GM18861 (cell line): ENCODE results near the gene RESP18.
A peak's percentile ranks its signal among the peaks of the same experiment; 100 is the strongest.
"Not testable (repeated sequence)": the region's sequence is repeated elsewhere in the genome, so short reads cannot be mapped to it uniquely, and the experiment has no call there.

Experiments used
- ATAC-seq: cut with Tn5 transposase; IDR thresholded peaks from one replicate; pipeline ENCODE4 v1.9.1; 2021; ENCODE audit not compliant: unreplicated experiment

The RESP18 gene

DNA sequence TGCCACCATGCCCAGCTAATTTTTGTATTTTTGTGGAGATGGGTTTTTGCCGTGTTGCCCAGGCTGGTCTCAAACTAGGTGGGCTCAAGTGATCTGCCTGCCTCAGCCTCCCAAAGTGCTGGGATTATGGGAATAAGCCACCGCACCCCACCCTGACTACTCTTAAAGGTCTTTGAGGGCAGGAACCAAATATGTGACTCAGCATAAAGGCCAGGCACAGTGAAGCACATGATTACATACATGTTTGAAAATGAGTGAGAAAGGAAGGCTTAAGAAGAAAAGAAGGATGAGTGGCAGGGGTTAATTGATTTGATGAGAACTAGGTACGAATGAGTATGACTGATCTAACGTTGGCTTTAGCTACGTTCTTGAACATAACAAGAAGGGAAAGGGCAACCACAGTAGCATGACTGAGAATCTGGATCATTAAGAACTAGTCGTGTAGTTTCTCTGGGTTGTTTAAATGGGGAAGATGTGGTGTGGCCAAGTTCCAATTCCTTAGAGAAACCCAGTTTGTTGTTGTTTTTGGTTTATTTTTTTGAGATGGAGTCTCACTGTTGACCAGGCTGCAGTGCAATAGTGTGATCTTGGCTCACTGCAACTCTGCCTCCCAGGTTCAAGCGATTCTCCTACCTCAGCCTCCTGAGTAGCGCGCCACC is 6.8 kb downstream of the RESP18 start:
- no peak for ATAC-seq

DNA sequence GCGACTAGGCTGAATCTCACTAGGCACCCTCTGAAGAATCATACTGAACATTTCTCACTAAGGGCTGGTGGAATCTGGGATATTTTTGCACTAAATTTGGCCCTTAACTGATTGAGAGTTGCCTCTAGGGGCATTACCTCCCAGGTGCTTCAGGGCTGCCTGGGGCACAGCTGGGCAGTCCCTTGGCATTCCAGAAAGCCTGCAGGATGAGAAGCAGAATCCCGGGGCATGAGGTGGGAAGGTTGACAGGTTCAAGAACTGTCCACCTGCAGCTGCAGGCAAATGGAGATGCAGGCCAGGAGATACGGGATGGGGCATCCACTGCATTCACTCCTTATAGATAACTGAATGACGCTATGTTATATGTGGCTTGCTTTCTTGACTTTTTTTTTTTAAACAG is 7.4 kb downstream of the RESP18 start:
- ATAC-seq = no peak

DNA sequence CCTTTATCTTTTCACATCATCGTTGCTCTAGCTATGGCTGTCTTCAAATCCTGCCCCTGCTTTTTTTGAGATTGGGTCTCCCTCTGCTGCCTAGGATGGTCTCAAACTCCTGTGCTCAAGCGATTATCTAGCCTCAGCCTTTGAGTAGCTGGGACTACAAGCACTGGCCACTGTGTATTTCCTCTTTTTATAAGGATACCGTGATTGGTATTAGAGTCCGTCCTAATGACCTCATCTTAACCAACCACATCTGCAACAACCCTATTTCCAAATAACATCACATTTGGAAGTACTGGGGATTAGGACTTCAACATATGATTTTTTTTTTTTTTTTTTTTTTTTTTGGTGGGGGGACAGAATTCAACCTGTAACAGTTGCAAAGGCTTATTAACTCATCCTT is 9.1 kb downstream of the RESP18 start:
- no peak for ATAC-seq

DNA sequence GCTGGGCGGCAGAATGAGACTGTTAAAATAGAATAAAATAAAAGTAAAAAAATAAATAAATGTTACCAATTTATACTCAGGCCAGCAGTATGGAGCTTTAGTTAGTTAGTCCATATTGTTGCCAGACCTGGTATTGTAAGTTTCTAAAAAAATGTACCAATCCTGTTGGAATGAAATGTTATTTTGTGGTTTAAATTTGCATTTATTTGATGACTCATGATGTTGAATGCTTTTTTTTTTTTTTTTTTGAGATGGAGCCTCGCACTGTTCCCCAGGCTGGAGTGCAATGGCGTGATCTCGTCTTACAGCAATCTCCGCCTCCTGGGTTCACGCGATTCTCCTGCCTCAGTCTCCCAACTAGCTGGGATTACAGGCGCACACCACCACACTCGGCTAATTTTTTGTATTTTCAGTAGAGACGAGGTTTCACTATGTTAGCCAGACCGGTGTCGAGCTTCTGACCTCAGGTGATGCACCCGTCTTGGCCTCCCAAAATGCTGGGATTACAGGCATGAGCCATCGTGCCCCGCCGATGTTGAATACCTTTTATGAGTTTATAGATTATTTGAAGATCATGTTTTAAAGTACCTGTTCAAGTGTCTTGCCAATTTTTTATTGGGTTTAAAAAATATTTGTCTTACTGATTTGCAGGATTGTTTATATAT is 17.6 kb downstream of the RESP18 start:
- ATAC-seq = no peak

DNA sequence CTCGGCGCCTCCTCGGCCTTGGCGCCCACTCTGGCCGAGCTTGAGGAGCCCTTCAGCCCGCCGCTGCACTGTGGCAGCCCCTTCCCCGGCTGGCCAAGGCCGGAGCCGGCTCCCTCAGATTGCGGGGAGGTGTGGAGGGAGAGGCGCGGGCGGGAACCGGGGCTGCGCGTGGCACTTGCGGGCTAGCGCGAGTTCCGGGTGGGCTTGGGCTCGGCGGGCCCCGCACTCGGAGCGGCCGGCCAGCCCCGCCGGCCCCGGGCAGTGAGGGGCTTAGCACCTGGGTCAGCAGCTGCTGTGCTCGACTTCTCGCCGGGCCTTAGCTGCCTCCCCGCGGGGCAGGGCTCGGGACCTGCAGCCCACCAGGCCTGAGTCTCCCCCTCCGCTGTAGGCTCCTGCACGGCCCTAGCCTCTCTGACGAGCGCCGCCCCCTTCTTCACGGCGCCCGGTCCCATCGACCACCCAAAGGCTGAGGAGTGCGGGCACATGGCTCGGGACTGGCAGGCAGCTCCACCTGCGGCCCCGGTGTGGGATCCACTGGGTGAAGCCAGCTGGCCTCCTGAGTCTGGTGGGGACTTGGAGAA is 19.8 kb downstream of the RESP18 start:
- ATAC-seq = not testable (repeated sequence)

DNA sequence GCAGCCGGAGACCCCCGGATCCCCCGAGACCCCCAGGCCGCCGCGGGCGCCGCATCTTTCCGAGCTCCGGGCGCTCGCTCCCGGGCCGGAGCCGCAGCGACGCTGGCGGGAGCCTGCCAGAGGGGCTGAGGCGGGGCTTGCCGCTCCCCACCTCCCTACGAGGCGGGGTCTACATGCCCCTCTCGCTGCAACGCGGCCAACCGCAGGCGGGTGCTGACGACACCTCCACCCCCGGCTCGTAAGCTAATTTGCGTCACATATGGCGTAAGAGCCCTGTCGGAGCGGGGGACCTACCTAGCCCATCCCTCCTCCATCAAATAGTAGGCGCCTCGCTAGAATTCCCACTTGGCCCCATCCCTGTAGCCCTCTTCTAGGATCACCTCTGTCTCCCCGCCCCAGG is 23.3 kb downstream of the RESP18 start, which contains the start of gene PTPRN:
Gene PTPRN (minus strand): TSS at position 124 of the 400 bp plus-strand sequence. CDS start 69 bp downstream, at position 55.
- no peak for ATAC-seq

DNA sequence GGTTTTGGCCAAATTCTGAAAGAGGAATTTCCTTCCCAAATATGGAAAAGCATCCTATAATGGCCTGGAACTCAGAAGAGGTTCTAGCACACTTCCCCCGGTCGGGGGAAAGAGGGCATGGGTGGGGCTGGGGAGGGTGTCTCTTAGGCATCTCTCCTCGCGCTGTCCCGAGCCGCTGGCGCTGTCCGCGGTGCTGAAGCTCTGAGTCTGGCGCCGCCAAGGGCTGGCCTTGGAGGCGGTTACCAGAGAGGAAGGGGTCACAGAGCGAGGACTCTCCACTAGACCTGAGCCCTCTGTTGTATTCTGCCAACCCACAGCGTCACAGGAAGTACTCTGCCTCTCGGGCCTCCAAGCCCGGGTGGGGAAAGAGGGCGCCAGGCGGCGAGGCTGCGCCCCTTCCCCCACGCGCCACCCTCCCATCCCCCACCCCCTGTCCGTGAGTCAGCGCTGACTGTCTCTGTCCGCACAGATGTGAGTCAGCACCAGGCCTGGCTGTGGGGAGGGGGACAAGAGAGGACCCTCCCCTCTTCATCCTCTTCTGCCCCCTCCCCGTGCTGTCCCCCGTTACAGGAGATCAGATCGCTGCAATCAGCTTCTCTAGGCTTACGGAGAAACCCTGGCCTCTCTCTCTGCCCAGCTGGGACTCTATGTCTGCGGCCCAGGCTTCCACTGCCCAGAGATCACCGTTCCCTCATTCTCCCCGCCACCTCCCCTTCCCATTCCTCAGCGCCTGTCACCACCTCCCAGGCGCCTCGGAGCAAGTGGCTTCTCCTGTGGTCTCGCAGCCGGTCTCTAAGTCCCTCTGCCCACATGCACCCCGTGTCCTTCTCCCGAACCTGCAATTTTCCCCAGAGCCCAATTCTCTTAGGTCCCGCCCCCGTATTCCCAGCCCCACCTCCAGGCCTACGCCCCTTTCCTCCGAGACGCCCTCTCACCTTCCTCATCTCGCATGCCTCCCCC is 24.1 kb downstream of the RESP18 start:
- no peak for ATAC-seq

DNA sequence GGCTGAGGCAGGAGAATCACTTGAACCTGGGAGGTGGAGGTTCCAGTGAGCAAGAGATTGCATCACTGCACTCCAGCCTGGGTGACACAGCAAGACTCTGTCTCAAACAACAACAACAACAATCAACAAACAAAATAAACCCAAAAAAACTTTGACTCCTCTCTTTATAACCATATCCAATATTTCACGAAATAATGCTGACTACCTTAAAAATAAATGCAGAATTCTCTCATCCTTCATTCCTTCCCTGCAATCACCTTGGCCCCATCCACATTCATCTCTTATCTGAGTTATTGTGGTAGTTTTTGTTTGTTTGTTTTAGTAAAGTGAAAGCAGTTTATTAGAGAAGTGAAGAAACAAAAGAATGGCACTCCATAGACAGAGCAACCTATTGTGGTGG is 26.5 kb downstream of the RESP18 start:
- ATAC-seq = no peak

DNA sequence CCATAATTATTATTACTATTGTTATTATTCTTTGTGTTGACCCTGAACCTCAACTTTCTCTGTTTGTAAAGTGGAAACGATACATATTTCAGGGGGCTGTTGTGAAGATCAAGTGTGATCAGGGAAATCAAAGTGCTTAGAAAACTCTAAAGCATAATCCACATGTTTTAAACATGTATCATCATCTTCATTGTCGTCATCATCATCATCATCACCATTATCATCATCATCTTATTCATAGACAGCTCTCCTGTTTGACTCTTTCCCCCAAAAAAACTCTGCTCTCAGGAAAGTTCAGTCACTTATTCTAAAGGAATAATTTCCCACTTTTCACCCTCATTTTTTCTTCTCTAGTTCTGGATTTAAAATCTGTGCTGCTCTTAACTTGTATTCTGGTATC is 28.3 kb downstream of the RESP18 start:
- ATAC-seq = no peak

DNA sequence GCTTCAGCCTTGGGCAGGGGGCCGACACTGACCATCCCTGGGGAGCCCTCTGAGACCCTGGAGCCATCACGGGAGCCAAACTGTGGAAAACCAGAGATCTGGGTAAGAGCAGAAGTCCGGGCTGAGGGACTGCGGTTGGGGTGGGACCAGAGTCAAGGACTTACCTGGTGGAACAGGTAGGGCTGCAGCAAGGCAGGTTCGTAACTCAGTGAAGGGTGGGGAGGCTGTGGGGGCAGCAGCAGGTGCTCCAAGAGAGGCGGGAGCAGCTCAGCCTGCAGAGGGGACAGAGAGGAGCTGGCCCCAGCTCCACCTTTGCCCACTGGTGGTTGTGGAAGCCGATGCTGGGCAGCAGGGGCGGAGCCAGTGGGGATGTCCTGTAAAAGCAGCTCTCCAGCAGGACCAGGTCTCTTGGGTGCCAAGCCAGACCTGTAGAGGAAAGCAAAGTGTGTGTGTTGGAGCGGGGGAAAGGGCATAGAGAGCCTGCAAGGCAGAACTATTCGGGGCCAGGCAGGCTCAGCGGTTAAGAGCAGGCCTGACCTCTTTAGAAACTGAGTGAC is 30.1 kb downstream of the RESP18 start:
- no peak for ATAC-seq

DNA sequence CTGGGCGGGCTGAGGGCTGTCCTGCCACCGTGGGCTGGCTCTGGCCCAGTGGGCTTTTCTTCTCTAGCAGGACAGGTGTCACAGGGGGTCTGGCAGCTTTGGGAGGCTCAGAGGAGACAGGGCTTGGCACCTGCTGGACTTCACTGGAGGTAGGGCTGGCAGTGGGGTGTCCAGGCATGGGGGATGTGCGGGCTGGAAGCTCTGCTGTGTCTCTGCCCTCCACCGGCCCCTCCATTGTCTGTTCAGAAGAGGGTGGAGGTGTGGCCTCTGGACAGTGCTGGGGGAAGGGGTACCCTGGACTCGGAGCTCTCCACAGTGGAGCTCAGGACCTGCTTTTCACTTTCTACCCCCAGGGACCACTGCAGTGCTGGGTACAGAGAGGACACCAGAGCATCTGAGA is 32.5 kb downstream of the RESP18 start:
- no peak for ATAC-seq

DNA sequence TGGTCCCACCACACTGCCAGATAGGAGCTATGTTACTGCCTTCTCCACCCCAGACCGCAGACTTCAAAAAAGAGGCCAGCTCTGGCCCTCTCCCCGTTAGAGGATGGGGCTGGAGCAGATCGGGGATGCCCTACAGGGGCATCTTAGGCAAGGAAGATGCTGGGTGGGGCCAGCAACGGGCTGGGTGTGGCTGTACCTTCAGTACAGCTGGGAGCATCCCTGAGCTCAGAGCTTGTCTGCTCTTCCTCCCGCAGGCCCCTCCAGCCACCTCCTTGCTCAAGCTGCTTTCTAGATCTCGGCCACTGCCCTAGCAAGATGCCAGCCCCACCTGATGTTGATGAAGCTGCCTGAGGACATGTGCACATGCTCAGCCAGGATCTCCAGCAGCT is 33.2 kb downstream of the RESP18 start:
- no peak for ATAC-seq

DNA sequence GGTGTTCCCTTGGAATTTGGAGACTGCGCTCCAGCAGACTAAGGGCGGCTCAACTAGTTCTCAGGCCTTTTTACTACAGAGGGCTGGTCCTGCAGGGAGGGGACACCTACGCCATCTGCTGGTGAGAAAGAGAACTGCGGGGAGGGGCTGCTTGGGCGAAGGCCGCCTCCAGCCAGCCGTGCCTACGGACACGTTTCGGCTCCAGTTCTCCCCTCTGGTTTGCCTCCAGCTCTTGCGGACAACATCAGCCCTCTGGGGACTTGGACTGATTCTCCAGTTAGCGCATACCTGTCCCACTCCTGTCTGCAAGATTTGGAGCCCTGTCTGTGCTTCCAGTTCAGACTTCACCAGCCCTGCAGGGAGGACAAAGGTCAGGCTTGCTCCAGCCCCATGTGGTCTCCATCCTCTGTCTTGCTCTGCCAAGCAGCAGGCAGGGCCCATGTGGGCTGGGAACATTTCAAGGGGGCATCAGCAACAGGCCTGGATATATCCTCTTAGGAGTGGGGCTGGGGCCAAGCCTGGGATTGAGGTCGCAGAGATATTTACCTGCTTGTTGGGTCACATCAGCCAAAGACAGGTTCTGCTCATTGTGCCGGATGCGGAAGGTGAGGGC is 33.7 kb downstream of the RESP18 start:
- peak; percentile 45 for ATAC-seq

DNA sequence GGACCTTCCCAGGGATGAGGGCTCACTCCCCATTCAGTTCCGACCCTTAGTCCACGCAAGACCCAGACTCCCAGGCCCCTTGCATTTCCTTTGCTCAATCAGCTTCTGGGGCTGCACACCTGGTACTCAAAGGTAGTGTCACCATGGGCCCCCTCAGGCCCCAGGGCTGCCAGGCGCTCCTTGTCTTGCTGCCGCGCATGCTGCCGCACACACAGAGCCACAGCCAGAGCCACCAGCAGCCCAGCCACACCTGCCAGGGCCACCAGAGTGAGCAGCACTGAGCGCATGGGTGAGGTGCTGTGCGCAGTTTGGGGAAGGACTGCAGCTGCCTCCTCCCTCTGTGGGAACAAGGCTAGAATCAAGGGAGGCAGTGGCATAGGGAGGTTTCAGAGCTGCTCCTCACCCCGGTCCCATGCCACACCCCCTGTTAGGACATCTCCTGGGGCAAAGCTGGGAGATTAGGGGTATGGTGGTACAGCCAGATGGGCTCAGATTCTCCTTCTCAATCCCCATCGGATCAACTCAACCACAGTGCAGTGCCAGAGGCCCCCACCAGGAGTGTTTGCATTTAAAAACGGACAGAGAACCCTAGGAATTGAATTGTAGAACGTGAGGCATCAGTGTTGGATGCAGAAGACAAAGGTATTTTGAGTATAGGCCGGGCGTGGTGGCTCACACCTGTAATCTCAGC is 34.6 kb downstream of the RESP18 start:
- no peak for ATAC-seq

DNA sequence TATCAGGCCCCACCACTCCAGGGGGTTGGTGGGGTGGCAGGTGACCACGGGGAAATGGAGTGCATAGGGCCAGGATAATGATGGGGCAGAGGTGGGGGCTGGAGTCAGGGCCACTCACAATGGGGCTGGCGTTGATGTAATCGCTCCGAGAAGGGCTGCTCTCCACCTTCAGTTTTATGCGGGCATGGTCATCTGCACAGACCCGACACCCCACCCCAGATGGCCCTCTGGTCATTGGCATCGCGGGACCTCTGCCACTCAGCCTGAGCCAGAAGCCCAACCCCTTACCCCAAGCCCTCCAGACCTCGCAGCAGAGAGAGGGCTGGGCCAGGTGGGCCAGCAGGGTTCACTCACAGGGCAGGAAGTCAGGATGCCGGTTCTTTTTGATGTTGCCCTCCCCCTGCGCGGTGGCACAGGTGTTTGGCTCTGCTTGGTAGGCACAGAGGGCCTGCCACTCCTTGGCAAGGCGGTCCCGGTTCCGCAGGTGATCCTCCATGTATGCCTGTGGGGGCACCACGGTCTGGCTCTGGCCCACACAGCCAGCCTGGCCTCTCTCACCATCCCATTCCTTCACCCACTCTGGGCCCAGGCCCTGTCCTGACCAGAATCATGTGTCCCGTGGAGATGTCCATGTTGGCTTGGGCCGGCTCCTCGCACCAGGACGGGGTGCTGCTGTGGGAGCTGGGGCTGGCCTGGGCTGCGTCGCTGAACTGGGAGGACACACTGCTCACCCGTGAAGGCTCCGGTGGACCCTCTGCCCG is 35.7 kb downstream of the RESP18 start:
- ATAC-seq = no peak

DNA sequence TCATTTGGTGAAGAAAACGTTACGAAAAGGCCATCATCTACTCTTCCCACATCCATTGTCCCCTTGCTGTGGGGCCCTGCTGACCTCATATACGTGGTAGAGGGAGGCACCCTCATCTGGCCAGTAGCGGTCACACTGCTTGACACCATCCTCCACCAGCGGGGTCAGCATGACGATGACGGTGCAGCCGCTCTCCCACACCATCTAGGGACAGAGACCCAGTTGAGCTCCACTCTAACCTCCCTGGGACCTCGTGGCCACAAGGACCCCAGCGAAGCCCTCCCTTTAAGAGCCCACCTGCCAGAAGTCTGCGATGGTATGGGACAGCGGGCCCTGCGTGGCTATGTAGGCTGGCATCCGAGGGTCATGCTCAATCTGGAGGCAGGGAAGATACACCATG is 36.4 kb downstream of the RESP18 start:
- ATAC-seq = no peak

DNA sequence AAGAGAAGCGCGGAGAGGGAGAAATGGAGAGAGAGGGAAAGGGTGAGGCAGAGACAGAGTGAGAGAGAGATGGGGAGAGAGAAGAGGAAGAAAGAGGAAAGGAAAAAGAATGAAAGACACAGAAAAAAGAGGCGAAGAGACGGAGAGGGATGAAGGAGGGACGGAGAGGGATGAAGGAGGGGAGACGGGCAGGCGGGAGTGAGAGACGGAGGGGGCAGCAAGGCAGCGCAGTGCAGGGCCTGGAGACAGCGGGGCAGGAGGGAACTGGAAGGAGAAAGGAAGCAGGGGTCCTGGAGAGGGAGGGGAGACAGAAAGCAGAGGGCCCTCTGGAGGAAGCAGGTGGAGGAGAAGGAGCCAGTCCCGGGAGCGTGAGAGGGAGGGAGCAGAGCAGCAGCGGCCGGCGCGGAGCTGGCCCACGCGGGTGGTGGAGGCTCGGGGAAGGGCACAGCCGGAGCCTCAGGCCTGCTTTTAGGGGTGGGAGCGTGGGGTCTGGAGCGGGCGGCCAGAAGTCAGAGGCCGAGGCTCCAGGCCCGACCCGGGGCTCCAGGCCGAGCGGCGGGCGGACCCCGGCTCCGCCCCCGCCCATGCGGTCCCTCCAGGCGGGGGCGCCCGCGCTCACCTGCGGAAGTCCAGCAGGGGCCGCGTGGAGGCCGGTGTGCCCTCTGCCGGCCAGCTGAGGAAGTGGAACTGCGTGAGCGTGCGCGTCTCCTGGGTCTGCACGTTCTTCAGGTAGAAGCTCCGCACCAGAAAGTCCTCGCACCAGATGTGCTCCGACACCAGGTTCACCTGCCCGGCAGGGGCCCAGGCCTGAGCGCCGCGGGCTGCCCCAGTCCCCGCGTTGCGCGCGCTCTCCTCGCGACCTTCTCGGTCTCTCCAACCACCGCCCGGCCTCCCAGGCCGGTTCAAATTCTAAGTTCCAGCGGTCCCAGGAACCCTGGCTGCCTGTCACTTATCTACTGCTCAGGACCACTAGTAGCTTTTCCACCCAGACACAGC is 37.9 kb downstream of the RESP18 start:
- ATAC-seq = peak; percentile 87

DNA sequence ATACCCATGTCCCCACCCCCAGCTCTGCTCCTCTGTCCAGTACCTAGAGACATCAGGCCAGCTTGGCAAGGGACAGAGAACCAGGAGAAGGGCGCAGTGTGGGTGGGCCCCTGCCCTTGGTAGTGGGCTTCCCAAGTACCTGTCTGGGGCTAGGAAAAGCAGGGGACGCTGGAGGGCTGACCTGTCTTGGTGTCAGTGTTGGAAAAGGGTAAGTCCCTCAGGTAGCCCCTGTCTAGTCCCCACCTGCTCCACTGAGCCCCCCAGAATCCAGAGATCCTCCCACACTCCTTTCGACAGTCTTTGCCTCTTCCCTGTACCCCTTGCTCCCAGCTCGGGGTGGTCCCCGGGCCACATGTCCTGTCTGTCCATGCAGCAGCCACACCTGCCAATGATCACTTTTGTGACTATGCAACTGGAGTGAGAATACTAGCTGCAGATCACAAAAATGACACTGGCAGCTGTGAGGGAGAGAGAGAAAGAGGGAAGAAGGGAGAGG is 38.8 kb downstream of the RESP18 start:
- no peak for ATAC-seq
